WTC11 (cell line): Measurements from ENCODE around the gene FKBP5. TPM values are rescaled to one million over a fixed set of nuclear protein-coding genes. Genes with fewer than 3 reads are reported as not detected.
A peak's percentile ranks its signal among the peaks of the same experiment; 100 is the strongest.

Source experiments
- ATAC-seq: fragments of 200-7000 bp; cut with Tn5 transposase; 2 replicates; pipeline ENCODE4 v1.10.0; 2021; ENCODE audit warnings: mild to moderate bottlenecking, moderate library complexity
- CTCF ChIA-PET: fragments of 300-600 bp; sonication (Branson Sonifier 250); formaldehyde crosslinking; loops from one replicate; lab custom pipeline; 2021; ENCODE audit warnings: antibody characterized with exemption; lab: Charles Lee
- POLR2A ChIA-PET: fragments of 350-600 bp; sonication (Branson Sonifier 250); formaldehyde crosslinking; loops from one replicate; lab custom pipeline; 2021; ENCODE audit warnings: antibody characterized with exemption; lab: Charles Lee
- DNase-seq: peaks from one replicate; pipeline ENCODE4 v3.0.0; 2021; ENCODE audit warnings: low spot score
- H3K27ac Mint-ChIP-seq: 2 replicates; pipeline ENCODE4 v1.8.0; 2021; ENCODE audit warnings: mixed read lengths
- H3K27me3 Mint-ChIP-seq: 2 replicates; pipeline ENCODE4 v1.8.0; 2021; ENCODE audit warnings: low read depth, mild to moderate bottlenecking, moderate library complexity, mixed read lengths
- H3K36me3 Mint-ChIP-seq: 2 replicates; pipeline ENCODE4 v1.8.0; 2021; ENCODE audit warnings: mixed read lengths
- H3K4me1 Mint-ChIP-seq: 2 replicates; pipeline ENCODE4 v1.8.0; 2022; ENCODE audit warnings: mixed read lengths
- H3K4me3 Mint-ChIP-seq: 2 replicates; pipeline ENCODE4 v1.8.0; 2021; ENCODE audit warnings: mild to moderate bottlenecking, moderate library complexity, mixed read lengths
- H3K9me3 Mint-ChIP-seq: 2 replicates; pipeline ENCODE4 v1.8.0; 2021; ENCODE audit warnings: mixed read lengths
- ELF4 ChIP-seq: sonication (generic); formaldehyde crosslinking; IDR thresholded peaks from 2 replicates; pipeline ENCODE4 v1.8.1; 2022; ENCODE audit warnings: low read depth, mild to moderate bottlenecking, moderate library complexity, missing genetic modification reagents
- FOXK1 ChIP-seq: sonication (generic); formaldehyde crosslinking; IDR thresholded peaks from 2 replicates; pipeline ENCODE4 v1.8.0; 2022; ENCODE audit warnings: mild to moderate bottlenecking, moderate library complexity, missing genetic modification reagents
- FOXP1 ChIP-seq: sonication (generic); formaldehyde crosslinking; IDR thresholded peaks from 2 replicates; pipeline ENCODE4 v1.8.0; 2022; ENCODE audit warnings: missing genetic modification reagents, mild to moderate bottlenecking, moderate library complexity, borderline replicate concordance
- GRHL2 ChIP-seq: fragments of 250-450 bp; sonication (Bioruptor Pico); IDR thresholded peaks from 2 replicates; pipeline ENCODE4 v1.8.0; 2022; ENCODE audit warnings: mild to moderate bottlenecking, moderate library complexity; ENCODE audit not compliant: insufficient replicate concordance, severe bottlenecking
- HMGXB4 ChIP-seq: sonication (generic); formaldehyde crosslinking; IDR thresholded peaks from 2 replicates; pipeline ENCODE4 v1.8.1; 2023; ENCODE audit warnings: mild to moderate bottlenecking, moderate library complexity, missing genetic modification reagents
- JUN ChIP-seq: sonication (generic); formaldehyde crosslinking; IDR thresholded peaks from 2 replicates; pipeline ENCODE4 v1.8.0; 2023; ENCODE audit warnings: mild to moderate bottlenecking, missing genetic modification reagents
- NR3C1 ChIP-seq: sonication (generic); formaldehyde crosslinking; conservative IDR thresholded peaks from 2 replicates; pipeline ENCODE4 v1.8.1; 2023; ENCODE audit warnings: low read depth, mild to moderate bottlenecking, missing genetic modification reagents
- PREB ChIP-seq: sonication (generic); formaldehyde crosslinking; IDR thresholded peaks from 2 replicates; pipeline ENCODE4 v1.8.1; 2022; ENCODE audit warnings: mild to moderate bottlenecking, missing genetic modification reagents, moderate library complexity, borderline replicate concordance
- RELA ChIP-seq: sonication (generic); formaldehyde crosslinking; IDR thresholded peaks from 2 replicates; pipeline ENCODE4 v1.8.1; 2022; ENCODE audit warnings: missing genetic modification reagents, mild to moderate bottlenecking, borderline replicate concordance
- SMAD3 ChIP-seq: sonication (generic); formaldehyde crosslinking; IDR thresholded peaks from 2 replicates; pipeline ENCODE4 v1.8.0; 2022; ENCODE audit warnings: missing genetic modification reagents, mild to moderate bottlenecking, borderline replicate concordance
- TEAD4 ChIP-seq: sonication (generic); formaldehyde crosslinking; IDR thresholded peaks from 2 replicates; pipeline ENCODE4 v1.8.0; 2022; ENCODE audit warnings: mild to moderate bottlenecking, missing genetic modification reagents
- ZNF121 ChIP-seq: sonication (generic); formaldehyde crosslinking; IDR thresholded peaks from 2 replicates; pipeline ENCODE4 v1.8.0; 2023; ENCODE audit warnings: missing genetic modification reagents
- ZNF416 ChIP-seq: fragments of 250-450 bp; sonication (Bioruptor Pico); IDR thresholded peaks from 2 replicates; pipeline ENCODE4 v1.9.0; 2021; ENCODE audit warnings: mild to moderate bottlenecking, inconsistent platforms
- total RNA-seq: library from RNA; stranded (reverse); gene quantifications from 3 replicates; pipeline ENCODE4 v1.2.3, GENCODE V29; 2021
- TF ChIP-seq, protein P1 (sequence below): fragments of 250-450 bp; sonication (Bioruptor Pico); conservative IDR thresholded peaks from 2 replicates; pipeline ENCODE4 v1.9.0; 2021; ENCODE audit warnings: mild to moderate bottlenecking
- TF ChIP-seq, protein P2 (sequence below): fragments of 250-450 bp; sonication (Bioruptor Pico); IDR thresholded peaks from 2 replicates; pipeline ENCODE4 v1.9.0; 2021; ENCODE audit warnings: moderate library complexity, mild to moderate bottlenecking, inconsistent platforms, borderline replicate concordance
- TF ChIP-seq, protein P3 (sequence below): sonication (generic); formaldehyde crosslinking; IDR thresholded peaks from 2 replicates; pipeline ENCODE4 v1.8.1; 2023; ENCODE audit warnings: mild to moderate bottlenecking, missing genetic modification reagents, borderline replicate concordance

FKBP5 gene
- total RNA-seq, 1 experiment from 2014 or later: 27.2 TPM

- POLR2A ChIA-PET: no interaction called here
- CTCF ChIA-PET: interaction anchor here (0.8 to 1.5 kb wide), 5 partner anchors 15 to 120 kb away, joined by 3 to 4 read pairs (median 3); partner anchors contain the start of gene ARMC12
- H3K27me3 Mint-ChIP-seq: no peaks in the 10 kb centered on the region
- DNase-seq: no peak
- peaks cover 4% of the 10 kb centered on the region; the same call in 1 of the 2 replicates for H3K36me3 Mint-ChIP-seq
- no peaks in the 10 kb centered on the region for H3K9me3 Mint-ChIP-seq
- H3K4me3 Mint-ChIP-seq: no peak overlapping the region
- TF ChIP-seq HMGXB4 (no peak), ELF4 (CRISPR knock-in tag) (no peak), NR3C1 (CRISPR knock-in tag) (no peak), GRHL2 (CRISPR knock-in tag) (no peak), RELA (CRISPR knock-in tag) (no peak), JUN (no peak), PREB (CRISPR knock-in tag) (no peak), ZNF121 (CRISPR knock-in tag) (no peak), FOXP1 (no peak), FOXK1 (CRISPR knock-in tag) (no peak), ZNF416 (no peak)
- TF ChIP-seq, protein P1, sequence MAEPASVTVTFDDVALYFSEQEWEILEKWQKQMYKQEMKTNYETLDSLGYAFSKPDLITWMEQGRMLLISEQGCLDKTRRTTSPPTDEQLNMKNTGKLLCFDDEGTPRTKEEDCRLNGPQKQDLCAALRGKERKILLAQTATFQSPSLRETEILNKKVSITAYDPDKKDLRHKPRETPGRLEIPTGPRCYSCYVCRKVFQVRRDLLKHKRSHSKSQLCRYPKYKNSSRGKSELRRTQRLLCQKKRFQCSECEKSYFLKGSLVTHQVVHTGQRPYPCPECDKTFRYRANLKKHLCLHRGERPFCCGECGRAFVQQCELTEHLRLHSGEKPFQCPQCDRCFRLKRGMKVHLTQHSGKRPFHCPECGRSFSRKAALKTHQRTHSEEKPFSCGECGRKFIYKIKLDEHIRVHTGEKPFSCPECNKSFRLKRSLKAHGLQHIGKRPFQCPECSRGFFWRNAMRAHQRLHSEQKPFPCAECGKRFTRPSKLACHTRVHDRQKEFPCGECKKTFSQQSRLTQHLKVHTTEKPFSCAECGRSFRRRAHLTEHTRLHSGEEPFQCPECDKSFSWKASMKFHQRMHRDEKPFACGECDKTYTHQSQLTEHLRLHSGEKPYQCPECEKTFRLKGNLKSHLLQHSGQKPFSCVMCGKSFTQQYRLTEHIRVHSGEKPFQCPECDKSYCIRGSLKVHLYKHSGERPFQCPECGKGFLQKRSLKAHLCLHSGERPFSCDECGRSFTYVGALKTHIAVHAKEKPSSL (CRISPR knock-in tag): no peak
- H3K4me1 Mint-ChIP-seq: peaks cover 35% of the 10 kb centered on the region
- peak overlapping the region; percentile 51 for H3K27ac Mint-ChIP-seq
- ATAC-seq: no peak
These were observed 45.6 kb downstream of the FKBP5 start for GRCh38 chr6:35643162-35643535.

DNA sequence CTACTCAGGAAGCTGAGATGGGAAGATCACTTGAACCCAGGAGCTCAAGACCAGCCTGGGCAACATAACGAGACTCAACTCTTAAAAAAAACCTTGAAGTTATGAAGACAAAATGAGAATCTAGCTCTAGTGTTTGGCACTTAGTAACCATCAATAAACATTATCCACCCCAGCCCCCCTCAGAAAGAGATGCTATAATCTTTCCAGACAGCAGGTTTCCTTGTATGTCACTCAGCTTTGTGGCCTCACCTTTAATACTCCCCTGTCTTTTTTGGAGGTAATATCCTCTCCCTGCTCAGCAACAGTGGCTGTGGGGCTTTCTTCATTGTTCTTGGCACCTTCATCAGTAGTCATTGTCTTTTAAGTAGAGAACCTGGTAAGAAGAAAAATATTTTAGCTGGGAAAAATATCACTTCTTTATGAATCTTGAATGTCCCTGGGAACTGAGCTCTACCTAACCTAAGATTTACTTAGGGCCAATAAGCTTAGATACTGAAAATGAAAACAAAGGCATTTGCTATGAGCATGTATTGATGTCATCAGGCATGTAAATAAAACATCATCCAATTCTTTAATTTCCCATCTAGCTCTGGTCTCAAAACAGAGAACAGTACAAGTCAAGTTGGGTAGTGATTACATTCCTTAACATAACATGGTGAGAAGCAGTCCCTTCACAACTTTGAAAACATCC is 46.1 kb downstream of the FKBP5 start:
- DNase-seq (no peak), ATAC-seq (no peak)
- POLR2A ChIA-PET: no interaction called here
- CTCF ChIA-PET: interaction anchor here (0.7 to 1.5 kb wide), 4 partner anchors 14 to 94 kb away, joined by 3 to 4 read pairs (median 3); no protein-coding TSS in a partner anchor
- TF ChIP-seq, protein P2, sequence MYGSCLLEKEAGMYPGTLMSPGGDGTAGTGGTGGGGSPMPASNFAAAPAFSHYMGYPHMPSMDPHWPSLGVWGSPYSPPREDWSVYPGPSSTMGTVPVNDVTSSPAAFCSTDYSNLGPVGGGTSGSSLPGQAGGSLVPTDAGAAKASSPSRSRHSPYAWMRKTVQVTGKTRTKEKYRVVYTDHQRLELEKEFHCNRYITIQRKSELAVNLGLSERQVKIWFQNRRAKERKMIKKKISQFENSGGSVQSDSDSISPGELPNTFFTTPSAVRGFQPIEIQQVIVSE (CRISPR knock-in tag): no peak
- TF ChIP-seq TEAD4 (CRISPR knock-in tag) (no peak), JUN (no peak), ELF4 (CRISPR knock-in tag) (no peak), SMAD3 (CRISPR knock-in tag) (no peak)
- TF ChIP-seq, protein P3, sequence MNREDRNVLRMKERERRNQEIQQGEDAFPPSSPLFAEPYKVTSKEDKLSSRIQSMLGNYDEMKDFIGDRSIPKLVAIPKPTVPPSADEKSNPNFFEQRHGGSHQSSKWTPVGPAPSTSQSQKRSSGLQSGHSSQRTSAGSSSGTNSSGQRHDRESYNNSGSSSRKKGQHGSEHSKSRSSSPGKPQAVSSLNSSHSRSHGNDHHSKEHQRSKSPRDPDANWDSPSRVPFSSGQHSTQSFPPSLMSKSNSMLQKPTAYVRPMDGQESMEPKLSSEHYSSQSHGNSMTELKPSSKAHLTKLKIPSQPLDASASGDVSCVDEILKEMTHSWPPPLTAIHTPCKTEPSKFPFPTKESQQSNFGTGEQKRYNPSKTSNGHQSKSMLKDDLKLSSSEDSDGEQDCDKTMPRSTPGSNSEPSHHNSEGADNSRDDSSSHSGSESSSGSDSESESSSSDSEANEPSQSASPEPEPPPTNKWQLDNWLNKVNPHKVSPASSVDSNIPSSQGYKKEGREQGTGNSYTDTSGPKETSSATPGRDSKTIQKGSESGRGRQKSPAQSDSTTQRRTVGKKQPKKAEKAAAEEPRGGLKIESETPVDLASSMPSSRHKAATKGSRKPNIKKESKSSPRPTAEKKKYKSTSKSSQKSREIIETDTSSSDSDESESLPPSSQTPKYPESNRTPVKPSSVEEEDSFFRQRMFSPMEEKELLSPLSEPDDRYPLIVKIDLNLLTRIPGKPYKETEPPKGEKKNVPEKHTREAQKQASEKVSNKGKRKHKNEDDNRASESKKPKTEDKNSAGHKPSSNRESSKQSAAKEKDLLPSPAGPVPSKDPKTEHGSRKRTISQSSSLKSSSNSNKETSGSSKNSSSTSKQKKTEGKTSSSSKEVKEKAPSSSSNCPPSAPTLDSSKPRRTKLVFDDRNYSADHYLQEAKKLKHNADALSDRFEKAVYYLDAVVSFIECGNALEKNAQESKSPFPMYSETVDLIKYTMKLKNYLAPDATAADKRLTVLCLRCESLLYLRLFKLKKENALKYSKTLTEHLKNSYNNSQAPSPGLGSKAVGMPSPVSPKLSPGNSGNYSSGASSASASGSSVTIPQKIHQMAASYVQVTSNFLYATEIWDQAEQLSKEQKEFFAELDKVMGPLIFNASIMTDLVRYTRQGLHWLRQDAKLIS (CRISPR knock-in tag): no peak
- H3K9me3 Mint-ChIP-seq: no peaks in the 10 kb centered on the region
- no peak overlapping the region for H3K27ac Mint-ChIP-seq
- no peak overlapping the region for H3K4me3 Mint-ChIP-seq
- peaks cover 4% of the 10 kb centered on the region; the same call in 1 of the 2 replicates for H3K36me3 Mint-ChIP-seq
- H3K4me1 Mint-ChIP-seq: peaks cover 35% of the 10 kb centered on the region
- H3K27me3 Mint-ChIP-seq: no peaks in the 10 kb centered on the region
